Hepatocyte (in vitro differentiated cells): ENCODE data around the gene VASH1. TPM values are rescaled to one million over a fixed set of nuclear protein-coding genes. Genes with fewer than 3 reads are reported as not detected.

ENCODE experiments used
- polyA plus RNA-seq: library from polyadenylated mRNA; unstranded; fragments of >200 nt; fragmentation: Nextera tagmentation; extraction: Ambion mirVana; gene quantifications from 2 replicates; pipeline ENCODE4 v1.2.1, GENCODE V29; 2016
- total RNA-seq: library from RNA; depleted of rRNA; stranded (reverse); fragments of >200 nt; gene quantifications from 2 replicates; pipeline ENCODE4 v1.2.3, GENCODE V29; 2014

Gene VASH1
- total and polyA plus RNA-seq, 2 experiments from 2014 or later = 4.8 to 6.3 TPM

Other genes with a start within 250 kb of the VASH1 start
- 15.3 and 18.7 TPM in 2 replicates for gene ANGEL1, start 51.4 kb downstream of the VASH1 start, total RNA-seq
- gene ANGEL1, start 51.4 kb downstream of the VASH1 start, polyA plus RNA-seq = 11.0 and 15.8 TPM in 2 replicates
- not detected in 2 replicates for gene LRRC74A, start 64.9 kb downstream of the VASH1 start, total RNA-seq
- not detected in 2 replicates for gene LRRC74A, start 64.9 kb downstream of the VASH1 start, polyA plus RNA-seq